Measurements from ENCODE around the gene TLCD4.

Gene TLCD4

DNA sequence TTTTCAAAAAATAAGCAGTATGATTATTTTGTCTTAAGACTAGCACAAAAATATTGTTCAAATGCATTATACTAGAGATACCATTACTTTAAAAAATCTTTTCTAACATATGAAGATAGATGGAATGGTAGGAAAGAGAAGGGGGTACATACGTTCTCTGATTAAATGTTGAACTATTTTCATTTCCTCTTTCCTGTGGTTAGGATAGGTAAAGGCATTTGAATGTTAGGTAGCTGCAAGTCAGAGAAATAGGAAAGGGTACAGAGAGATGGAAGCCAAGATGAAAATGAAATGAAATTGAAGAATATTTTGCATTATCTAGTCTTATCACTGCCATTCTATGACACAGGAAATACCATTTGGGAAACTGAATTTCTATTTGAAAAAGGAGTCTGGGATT lies 28.3 kb downstream of the TLCD4 start:
- TF ChIP-seq NFIC (IDR thresholded peaks at IDR 0.05) (no peak), TAF1 (IDR thresholded peaks at IDR 0.05; ENCODE audit: low read depth) (no peak), EP300 (IDR thresholded peaks at IDR 0.05; ENCODE audit: borderline replicate concordance) (no peak)
- TF ChIP-seq, protein P1, sequence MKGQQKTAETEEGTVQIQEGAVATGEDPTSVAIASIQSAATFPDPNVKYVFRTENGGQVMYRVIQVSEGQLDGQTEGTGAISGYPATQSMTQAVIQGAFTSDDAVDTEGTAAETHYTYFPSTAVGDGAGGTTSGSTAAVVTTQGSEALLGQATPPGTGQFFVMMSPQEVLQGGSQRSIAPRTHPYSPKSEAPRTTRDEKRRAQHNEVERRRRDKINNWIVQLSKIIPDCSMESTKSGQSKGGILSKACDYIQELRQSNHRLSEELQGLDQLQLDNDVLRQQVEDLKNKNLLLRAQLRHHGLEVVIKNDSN (IDR thresholded peaks at IDR 0.05): no peak

DNA sequence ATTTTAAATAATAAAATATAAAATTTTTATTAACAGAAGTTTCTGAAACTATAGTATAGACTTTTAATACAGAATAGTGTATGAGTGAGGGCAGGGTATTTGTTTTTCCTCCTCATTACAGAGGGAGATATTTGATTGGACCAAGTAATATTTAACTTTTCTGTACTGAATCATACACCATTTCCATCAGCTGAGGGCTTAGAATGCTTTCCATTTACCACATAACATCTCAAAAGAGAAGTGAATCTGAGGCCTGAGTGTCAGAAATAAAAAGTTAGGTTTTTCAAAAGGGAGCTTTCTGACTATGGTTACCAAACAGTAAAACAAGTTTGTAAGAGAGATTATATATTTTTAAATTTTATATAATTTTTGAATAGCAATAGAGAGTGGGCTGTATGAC lies 29.5 kb downstream of the TLCD4 start:
- TF ChIP-seq EP300 (IDR thresholded peaks at IDR 0.05; ENCODE audit: borderline replicate concordance) (no peak), TCF12 (IDR thresholded peaks at IDR 0.05; ENCODE audit: low read depth) (no peak), FOXM1 (IDR thresholded peaks at IDR 0.05; ENCODE audit: borderline replicate concordance, low read depth) (no peak)

GRCh38 chr1:95154096-95154495 lies 36.9 kb downstream of the TLCD4 start:
- TF ChIP-seq CEBPB (IDR thresholded peaks at IDR 0.05) (no peak), EP300 (IDR thresholded peaks at IDR 0.05; ENCODE audit: borderline replicate concordance) (no peak), YY1 (IDR thresholded peaks at IDR 0.05; ENCODE audit: low read depth) (no peak), CREB1 (IDR thresholded peaks at IDR 0.05; ENCODE audit: low read depth) (no peak), TCF12 (IDR thresholded peaks at IDR 0.05; ENCODE audit: low read depth) (no peak)

Data from Ishikawa (cell line).